H1 (cell line): ENCODE results near the gene SPDEF. TPM values are rescaled to one million over a fixed set of nuclear protein-coding genes. Genes with fewer than 3 reads are reported as not detected.

Experiments used
- CHD7 ChIP-seq: fragments of 300-600 bp; sonication (generic); IDR thresholded peaks from 2 replicates; pipeline ENCODE4 v1.7.1; 2012; ENCODE audit warnings: low read length, moderate library complexity, mild to moderate bottlenecking, inconsistent platforms; ENCODE audit not compliant: insufficient replicate concordance
- JUN ChIP-seq: IDR thresholded peaks from 2 replicates; pipeline ENCODE4 v1.6.1; 2011; ENCODE audit warnings: low read depth, mild to moderate bottlenecking, improper control_type of control experiment, low read length
- MAFK ChIP-seq: IDR thresholded peaks from 2 replicates; pipeline ENCODE4 v1.6.1; 2012; ENCODE audit warnings: low read depth, mild to moderate bottlenecking, improper control_type of control experiment, low read length
- POLR2A ChIP-seq, 2 experiments: IDR thresholded peaks; 1 replicate in 1 of 2; 2 replicates in 1 of 2; pipeline ENCODE4 v1.6.1; 2011; ENCODE audit warnings: low read depth in 2 of 2, low read length in 2 of 2, mild to moderate bottlenecking in 2 of 2; ENCODE audit errors: control extremely low read depth in 1 of 2
- POLR2AphosphoS5 ChIP-seq: IDR thresholded peaks from 2 replicates; pipeline ENCODE4 v1.6.1; 2011; ENCODE audit warnings: low read depth, low read length
- SAP30 ChIP-seq: fragments of 300-600 bp; sonication (generic); IDR thresholded peaks from 2 replicates; pipeline ENCODE4 v1.7.1; 2012; ENCODE audit warnings: low read length, moderate library complexity, mild to moderate bottlenecking, inconsistent platforms; ENCODE audit not compliant: insufficient read depth, insufficient replicate concordance
- SIN3A ChIP-seq, 2 experiments: IDR thresholded peaks in 1 of 2; conservative IDR thresholded peaks in 1 of 2; 2 replicates each; pipeline ENCODE4 v1.6.1; 2011 to 2012; ENCODE audit warnings: low read length in 2 of 2, improper control_type of control experiment in 1 of 2, low read depth in 1 of 2, mild to moderate bottlenecking in 1 of 2
- SIX5 ChIP-seq: IDR thresholded peaks from 2 replicates; pipeline ENCODE4 v1.6.1; 2011; ENCODE audit warnings: mild to moderate bottlenecking, low read depth, low read length
- SRF ChIP-seq: IDR thresholded peaks from 2 replicates; pipeline ENCODE4 v1.6.1; 2011; ENCODE audit warnings: mild to moderate bottlenecking, low read depth, low read length, moderate library complexity
- polyA plus RNA-seq, 7 experiments: library from polyadenylated mRNA; depleted of rRNA in 3 of 7; stranded (reverse) in 5 of 7; unstranded in 2 of 7; fragments of >200 nt in 5 of 7; fragments of 200-250 nt in 2 of 7; gene quantifications; 1 replicate in 5 of 7; 2 replicates in 1 of 7; 4 replicates in 1 of 7; pipeline versions ENCODE4 v1.2.1 to v1.2.3, GENCODE V29; 2011 to 2013; ENCODE audit warnings: missing spikeins in 2 of 7, mixed read lengths in 2 of 7
- total RNA-seq: library from RNA; stranded (reverse); fragmentation: NEBNext Ultra II Directional; extraction: Animal tissue kit (Norgen Biotek cat#: 25700); gene quantifications from 2 replicates; pipeline ENCODE4 v1.2.1, GENCODE V29; 2021
- TF ChIP-seq, protein P1 (sequence below): IDR thresholded peaks from 2 replicates; pipeline ENCODE4 v1.6.1; 2012; ENCODE audit warnings: inconsistent platforms

SPDEF gene
- total and polyA plus RNA-seq, 2 of the 8 experiments (the other 6 are each of a cell fraction or from before 2014, with no cell fraction given): 0.15 to 0.30 TPM

GRCh38 chr6:34524971-34525370 is 31.2 kb downstream of the SPDEF start (continued):
- no peak for TF ChIP-seq CHD7
- no peak for TF ChIP-seq MAFK
- no peak for TF ChIP-seq JUN
- TF ChIP-seq SIX5: no peak
- TF ChIP-seq SIN3A (conservative IDR thresholded peaks at IDR 0.05 in 1 of 2, IDR thresholded peaks at IDR 0.05 in 1 of 2; ENCODE audit: low read depth in 1 of 2, low read length in 2 of 2): no peak
- TF ChIP-seq SAP30: no peak
- TF ChIP-seq POLR2AphosphoS5: no peak
- TF ChIP-seq SRF: no peak
- TF ChIP-seq, protein P1, sequence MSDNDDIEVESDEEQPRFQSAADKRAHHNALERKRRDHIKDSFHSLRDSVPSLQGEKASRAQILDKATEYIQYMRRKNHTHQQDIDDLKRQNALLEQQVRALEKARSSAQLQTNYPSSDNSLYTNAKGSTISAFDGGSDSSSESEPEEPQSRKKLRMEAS: no peak
- TF ChIP-seq POLR2A (IDR thresholded peaks at IDR 0.05; ENCODE audit: control extremely low read depth in 1 of 2, low read depth in 2 of 2, low read length in 2 of 2): no peak
- TF ChIP-seq, all 59 proteins: peak for 0
